Sigmoid colon (tissue), 7 donors: ENCODE results near the gene SH3TC1. TPM values are rescaled to one million over a fixed set of nuclear protein-coding genes. Genes with fewer than 3 reads are reported as not detected.

Source experiments
- DNase-seq: peaks from one replicate; pipeline ENCODE4 v3.0.0-alpha.2; 2019
- H3K27ac ChIP-seq, 4 donors: fragments of 200-600 bp; sonication (generic); one replicate each; pipeline ENCODE4 v1.5.1; 2016 to 2019; ENCODE audit warnings: mild to moderate bottlenecking in 1 of 4
- H3K27me3 ChIP-seq, 3 donors: fragments of 200-600 bp; sonication (generic); one replicate each; pipeline ENCODE4 v1.5.1; 2019; ENCODE audit warnings: mild to moderate bottlenecking in 1 of 3
- H3K36me3 ChIP-seq, 4 donors: fragments of 200-600 bp; sonication (generic); one replicate each; pipeline ENCODE4 v1.5.1; 2016 to 2019
- H3K4me1 ChIP-seq, 4 donors: fragments of 200-600 bp; sonication (generic); one replicate each; pipeline ENCODE4 v1.5.1; 2017 to 2019
- H3K4me3 ChIP-seq, 4 donors: fragments of 200-600 bp; sonication (generic); one replicate each; pipeline ENCODE4 v1.5.1; 2017 to 2019; ENCODE audit warnings: mild to moderate bottlenecking in 2 of 4, moderate library complexity in 1 of 4
- H3K9me3 ChIP-seq, 4 donors: fragments of 200-600 bp in 3 of 4; sonication (generic) in 3 of 4; one replicate each; pipeline versions ENCODE4 v1.5.1 to v1.6.1; 2013 to 2019
- CTCF ChIP-seq, 4 experiments: fragments of 450-650 bp in 3 of 4; fragments of 200-600 bp in 1 of 4; IDR thresholded peaks; one replicate each; pipeline ENCODE4 v1.5.1; 2016 to 2019; ENCODE audit warnings: antibody characterized with exemption in 4 of 4, mild to moderate bottlenecking in 3 of 4, moderate library complexity in 2 of 4
- EP300 ChIP-seq, 4 donors: sonication (generic); formaldehyde crosslinking; IDR thresholded peaks; one replicate each; pipeline ENCODE4 v1.6.1; 2017; ENCODE audit warnings: antibody characterized with exemption in 4 of 4
- POLR2A ChIP-seq, 2 donors: fragments of 450-650 bp; IDR thresholded peaks; one replicate each; pipeline ENCODE4 v1.6.1; 2016; ENCODE audit warnings: antibody characterized with exemption in 2 of 2, mild to moderate bottlenecking in 2 of 2, moderate library complexity in 2 of 2
- POLR2AphosphoS5 ChIP-seq, 4 donors: sonication (generic); formaldehyde crosslinking; IDR thresholded peaks; one replicate each; pipeline ENCODE4 v1.6.1; 2017; ENCODE audit warnings: antibody characterized with exemption in 4 of 4
- WGBS, 2 donors: extraction: QIAGEN DNeasy Blood & Tissue Kit; methylation state at CpG; one replicate each; pipeline ENCODE4 v1.1.7; 2013; 5-methylcytosine and 5-hydroxymethylcytosine counted together
- intact Hi-C: fragments of 100-400 bp; cut with DNase I; formaldehyde crosslinking; loops from one replicate; pipeline ENCODE4 v1.15.1; 2023
- polyA plus RNA-seq, 3 donors: library from polyadenylated mRNA; stranded (reverse); fragments of 200-250 nt; gene quantifications; one replicate each; pipeline ENCODE4 v1.2.3, GENCODE V29; 2013
- total RNA-seq, 4 donors: library from RNA; depleted of rRNA; stranded (reverse); fragments of >200 nt; gene quantifications; one replicate each; pipeline ENCODE4 v1.1.0, GENCODE V29; 2016
- donor health status: healthy with polysubstance abuse.
- donor health status: Bipolar disorder and iron deficiency.
- donor health status: healthy.

Gene SH3TC1
- total and polyA plus RNA-seq, 7 donors, result 3.0 to 24.4 (median 7.8) TPM

- H3K27me3 ChIP-seq, result peaks cover 7 to 12% (median 9%) of the 10 kb centered on the region in 3 donors
- no peaks in the 10 kb centered on the region for H3K36me3 ChIP-seq
- no peaks in the 10 kb centered on the region for H3K9me3 ChIP-seq
- no peak for DNase-seq
- TF ChIP-seq CTCF (IDR thresholded peaks at IDR 0.05) (no peak), POLR2A (IDR thresholded peaks at IDR 0.05) (no peak), EP300 (IDR thresholded peaks at IDR 0.05) (no peak), POLR2AphosphoS5 (IDR thresholded peaks at IDR 0.05) (no peak)
- peaks cover 0 to 25% (median 23%) of the 10 kb centered on the region in 4 donors for H3K4me1 ChIP-seq
- intact Hi-C loops, result loop anchor here (5.0 to 10.0 kb wide), 3 partner anchors 104 to 271 kb away; no protein-coding TSS in a partner anchor
- WGBS, 2 donors, result 93 to 97% methylated on average over 14 of the region's 14 CpGs
- no peak overlapping the region for H3K27ac ChIP-seq
- H3K4me3 ChIP-seq, result no peak overlapping the region
Measured at GRCh38 chr4:8155660-8156421, 43.2 kb upstream of the SH3TC1 start.

- Histone ChIP-seq H3K4me1 (peaks cover 0 to 25% (median 23%) of the 10 kb centered on the region in 4 donors), H3K27me3 (peaks cover 7 to 12% (median 9%) of the 10 kb centered on the region in 3 donors), H3K36me3 (no peaks in the 10 kb centered on the region), H3K4me3 (no peak overlapping the region), H3K27ac (no peak overlapping the region), H3K9me3 (no peaks in the 10 kb centered on the region)
- TF ChIP-seq POLR2AphosphoS5 (IDR thresholded peaks at IDR 0.05), result no peak
- no peak for TF ChIP-seq POLR2A (IDR thresholded peaks at IDR 0.05)
- TF ChIP-seq EP300 (IDR thresholded peaks at IDR 0.05), result no peak
- no peak for TF ChIP-seq CTCF (IDR thresholded peaks at IDR 0.05)
- intact Hi-C loops, result loop anchor here (5.0 to 10.0 kb wide), 3 partner anchors 104 to 271 kb away; no protein-coding TSS in a partner anchor
- DNase-seq, result no peak
- WGBS, 2 donors, result 85 to 86% methylated on average over 8 of the region's 8 CpGs
Measured at GRCh38 chr4:8156617-8157016, 42.5 kb upstream of the SH3TC1 start.

- WGBS, 2 donors, result 37 to 45% methylated on average over 15 of the region's 15 CpGs
- intact Hi-C loops, result loop anchor here (5.0 to 10.0 kb wide), 3 partner anchors 105 to 270 kb away; no protein-coding TSS in a partner anchor
- no peak for DNase-seq
- Histone ChIP-seq H3K4me3 (peak overlapping the region in 3 of 4 donors; percentile 68 to 98 (median 83)), H3K27ac (no peak overlapping the region), H3K4me1 (peaks cover 0 to 25% (median 23%) of the 10 kb centered on the region in 4 donors), H3K36me3 (no peaks in the 10 kb centered on the region), H3K27me3 (peaks cover 7 to 12% (median 9%) of the 10 kb centered on the region in 3 donors), H3K9me3 (no peaks in the 10 kb centered on the region)
- TF ChIP-seq EP300 (IDR thresholded peaks at IDR 0.05), result no peak
- no peak for TF ChIP-seq CTCF (IDR thresholded peaks at IDR 0.05)
- TF ChIP-seq POLR2AphosphoS5 (IDR thresholded peaks at IDR 0.05), result no peak
- no peak for TF ChIP-seq POLR2A (IDR thresholded peaks at IDR 0.05)
Measured at GRCh38 chr4:8157496-8157895, 41.6 kb upstream of the SH3TC1 start.

- Histone ChIP-seq H3K4me3 (peak overlapping the region; percentile 58 to 98 (median 76)), H3K27ac (peak overlapping the region; percentile 33 to 59 (median 47)), H3K4me1 (peaks cover 0 to 25% (median 23%) of the 10 kb centered on the region in 4 donors), H3K27me3 (peaks cover 7 to 12% (median 9%) of the 10 kb centered on the region in 3 donors), H3K9me3 (no peaks in the 10 kb centered on the region), H3K36me3 (no peaks in the 10 kb centered on the region)
- 2 to 4% methylated on average over 70 of the region's 70 CpGs for WGBS, 2 donors
- no peak for TF ChIP-seq POLR2A (IDR thresholded peaks at IDR 0.05)
- no peak for TF ChIP-seq CTCF (IDR thresholded peaks at IDR 0.05)
- no peak for TF ChIP-seq EP300 (IDR thresholded peaks at IDR 0.05)
- no peak for TF ChIP-seq POLR2AphosphoS5 (IDR thresholded peaks at IDR 0.05)
- DNase-seq, result no peak
- intact Hi-C loops, result loop anchor here (5.0 to 10.0 kb wide), 3 partner anchors 106 to 269 kb away; no protein-coding TSS in a partner anchor
Measured at GRCh38 chr4:8157944-8158709, 41.0 kb upstream of the SH3TC1 start.
